Adrenal gland (tissue), 12 donors: Measurements from ENCODE around the gene IST1. TPM values are rescaled to one million over a fixed set of nuclear protein-coding genes. Genes with fewer than 3 reads are reported as not detected.

Source experiments
- DNase-seq, 7 donors: peaks; one replicate each; pipeline ENCODE4 v3.0.0-alpha.2; 2019 to 2020
- H3K27ac ChIP-seq, 5 donors: fragments of 200-600 bp; sonication (generic) in 4 of 5; 1 replicate in 3 of 5; 2 replicates in 2 of 5; pipeline versions ENCODE4 v1.5.1 to v1.8.0; 2016 to 2020; ENCODE audit warnings: mild to moderate bottlenecking in 1 of 5
- H3K27me3 ChIP-seq: fragments of 200-600 bp; 2 replicates; pipeline ENCODE4 v1.8.0; 2021
- H3K36me3 ChIP-seq, 2 donors: fragments of 200-600 bp; replicated peaks in 1 of 2; 1 replicate in 1 of 2; 2 replicates in 1 of 2; pipeline versions ENCODE4 v1.5.1 to v1.8.0; 2018 to 2022
- H3K4me1 ChIP-seq, 2 donors: fragments of 200-600 bp; replicated peaks in 1 of 2; 1 replicate in 1 of 2; 2 replicates in 1 of 2; pipeline versions ENCODE4 v1.5.1 to v1.8.0; 2018 to 2021
- H3K4me3 ChIP-seq, 4 donors: fragments of 200-600 bp; sonication (generic) in 3 of 4; one replicate each; pipeline ENCODE4 v1.5.1; 2016 to 2018
- H3K9me3 ChIP-seq, 3 donors: fragments of 200-600 bp; sonication (generic) in 1 of 3; replicated peaks in 1 of 3; 1 replicate in 2 of 3; 2 replicates in 1 of 3; pipeline versions ENCODE4 v1.5.1 to v1.8.0; 2016 to 2021
- CTCF ChIP-seq, 6 experiments: fragments of 450-650 bp in 4 of 6; fragments of 200-600 bp in 2 of 6; sonication (generic) in 1 of 6; IDR thresholded peaks; 1 replicate in 5 of 6; 2 replicates in 1 of 6; pipeline versions ENCODE4 v1.5.1 to v1.8.0; 2016 to 2021; ENCODE audit warnings: antibody characterized with exemption in 6 of 6, mild to moderate bottlenecking in 2 of 6, moderate library complexity in 1 of 6
- POLR2A ChIP-seq, 2 donors: fragments of 450-650 bp; IDR thresholded peaks; one replicate each; pipeline ENCODE4 v1.6.1; 2017; ENCODE audit warnings: antibody characterized with exemption in 2 of 2, mild to moderate bottlenecking in 2 of 2, moderate library complexity in 1 of 2
- WGBS, 4 donors: extraction: QIAGEN DNeasy Blood & Tissue Kit in 2 of 4; methylation state at CpG; one replicate each; pipeline versions ENCODE4 v1.1.5 to v1.1.7; 2013 to 2017; 5-methylcytosine and 5-hydroxymethylcytosine counted together
- intact Hi-C, 2 donors: fragments of 100-400 bp; cut with DNase I; formaldehyde crosslinking; loops; one replicate each; pipeline versions ENCODE4 v1.14.1 to v1.15.0; 2022 to 2023
- polyA plus RNA-seq, 3 donors: library from polyadenylated mRNA; stranded (reverse); fragments of 200-250 nt in 2 of 3; fragments of 350-450 nt in 1 of 3; fragmentation: Illumina TruSeq in 1 of 3; extraction: RNeasy Lipid Tissue Mini Kit (QIAGEN cat#74804) in 1 of 3; gene quantifications; one replicate each; pipeline ENCODE4 v1.2.3, GENCODE V29; 2013 to 2014
- total RNA-seq, 9 donors: library from RNA; depleted of rRNA in 4 of 9; stranded (reverse); fragments of >200 nt in 4 of 9; fragments of 120-200 nt in 1 of 9; fragmentation: NEBNext Ultra II Directional in 1 of 9; extraction: Animal tissue kit (Norgen Biotek cat#: 25700) in 1 of 9; gene quantifications; one replicate each; pipeline versions ENCODE4 v1.1.0 to v1.2.4, GENCODE V29; 2013 to 2023
- donor health status: healthy with polysubstance abuse.
- donor health status: Bipolar disorder and iron deficiency.
- donor health status: DM: yes; HTN: yes; CAD: no.
- donor health status: DM: no; HTN: no; CAD: no.
- donor health status: DM: no; HTN: no; CAD: no.
- donor health status: DM: yes; HTN: yes; CAD: no.

Gene IST1
- total and polyA plus RNA-seq, 12 donors = 125 to 213 (median 191) TPM

- peak overlapping the region in 2 of 5 donors; percentile 3 to 20 for H3K27ac ChIP-seq
- WGBS, 4 donors = 70 to 78% (median 74%) methylated on average over 6 to 11 of the region's 11 CpGs
- peaks cover 0 to 20% of the 10 kb centered on the region in 2 donors for H3K36me3 ChIP-seq
- peaks cover 15% of the 10 kb centered on the region in 2 donors for H3K4me1 ChIP-seq
- no peak for DNase-seq
- H3K9me3 ChIP-seq = no peaks in the 10 kb centered on the region
- intact Hi-C loops = no loop called here
- TF ChIP-seq CTCF (IDR thresholded peaks at IDR 0.05) (no peak), POLR2A (IDR thresholded peaks at IDR 0.05) (no peak)
- H3K27me3 ChIP-seq = no peaks in the 10 kb centered on the region
- no peak overlapping the region for H3K4me3 ChIP-seq
Observed at GRCh38 chr16:71933913-71934695, 38.8 kb downstream of the IST1 start.

GRCh38 chr16:71937868-71938510 lies 42.7 kb downstream of the IST1 start:
- TF ChIP-seq CTCF (IDR thresholded peaks at IDR 0.05) (no peak), POLR2A (IDR thresholded peaks at IDR 0.05) (no peak)
- H3K9me3 ChIP-seq = no peaks in the 10 kb centered on the region
- no peak overlapping the region for H3K4me3 ChIP-seq
- peaks cover 0 to 13% of the 10 kb centered on the region in 2 donors for H3K36me3 ChIP-seq
- intact Hi-C loops = no loop called here
- WGBS, 4 donors = 86 to 96% (median 91%) methylated on average over 4 to 10 of the region's 10 CpGs
- no peaks in the 10 kb centered on the region for H3K4me1 ChIP-seq
- H3K27me3 ChIP-seq = no peaks in the 10 kb centered on the region
- H3K27ac ChIP-seq = no peak overlapping the region
- DNase-seq = no peak

- intact Hi-C loops = no loop called here
- H3K4me1 ChIP-seq = peaks cover 3 to 8% of the 10 kb centered on the region in 2 donors
- no peaks in the 10 kb centered on the region for H3K27me3 ChIP-seq
- WGBS, 4 donors = 6 to 14% (median 10%) methylated on average over 2 of the region's 2 CpGs
- H3K36me3 ChIP-seq = no peaks in the 10 kb centered on the region
- no peaks in the 10 kb centered on the region for H3K9me3 ChIP-seq
- no peak overlapping the region for H3K4me3 ChIP-seq
- DNase-seq = no peak
- H3K27ac ChIP-seq = no peak overlapping the region
- TF ChIP-seq POLR2A (IDR thresholded peaks at IDR 0.05) (no peak), CTCF (IDR thresholded peaks at IDR 0.05) (no peak)
Observed at GRCh38 chr16:71943887-71944286, 48.6 kb downstream of the IST1 start.

GRCh38 chr16:71945616-71946015 lies 50.3 kb downstream of the IST1 start:
- TF ChIP-seq POLR2A (IDR thresholded peaks at IDR 0.05) = no peak
- no peak for TF ChIP-seq CTCF (IDR thresholded peaks at IDR 0.05)
- H3K4me3 ChIP-seq = no peak overlapping the region
- H3K27ac ChIP-seq = no peak overlapping the region
- no peaks in the 10 kb centered on the region for H3K36me3 ChIP-seq
- no peaks in the 10 kb centered on the region for H3K27me3 ChIP-seq
- no peaks in the 10 kb centered on the region for H3K9me3 ChIP-seq
- H3K4me1 ChIP-seq = peaks cover 3 to 8% of the 10 kb centered on the region in 2 donors
- intact Hi-C loops = no loop called here
- no peak for DNase-seq
- 54 to 69% (median 56%) methylated on average over 6 of the region's 6 CpGs for WGBS, 4 donors
